CD4-positive, alpha-beta T cell treated with Interleukin-2 at 100 ng/mL for 4 hours (primary cell): ENCODE results near the gene UBAP1L.
A peak's percentile ranks its signal among the peaks of the same experiment; 100 is the strongest.

ENCODE experiments used
- DNase-seq: peaks from one replicate; pipeline ENCODE4 v3.0.0-alpha.2; 2020; ENCODE audit warnings: low spot score

Gene UBAP1L

DNA sequence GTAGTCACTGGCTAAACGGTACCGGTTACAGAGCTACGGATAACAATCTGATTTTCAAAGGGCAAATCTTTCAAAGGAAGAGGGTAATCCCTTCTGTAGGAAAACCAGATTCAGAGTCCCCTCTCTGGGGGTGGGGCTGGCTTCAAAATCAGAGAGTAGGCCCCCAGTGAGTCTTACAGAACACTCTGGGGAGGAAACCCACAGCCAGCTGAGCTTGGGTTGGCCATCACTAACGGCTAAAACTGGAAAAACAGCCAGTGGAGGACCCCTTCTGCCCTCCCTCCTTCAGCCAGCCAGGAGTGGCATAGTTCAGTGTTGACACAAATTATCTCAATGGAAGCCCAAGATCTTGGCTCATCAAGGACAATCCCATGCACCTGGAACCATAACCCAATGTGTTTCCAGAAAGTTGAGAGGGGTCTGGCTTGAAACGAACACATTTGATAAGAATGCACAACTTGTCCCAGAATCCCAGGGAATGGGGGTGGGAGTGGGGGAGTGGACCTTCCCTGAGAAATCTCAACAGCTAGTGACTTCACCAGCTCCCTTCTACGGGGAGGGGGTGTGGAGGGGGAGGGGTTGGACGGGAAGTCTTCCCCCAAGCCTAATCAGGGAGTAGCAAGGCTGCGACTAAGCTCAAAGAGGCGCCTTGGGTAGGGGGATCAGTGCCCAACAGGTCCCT, 48.2 kb downstream of the UBAP1L start:
- no peak for DNase-seq

DNA sequence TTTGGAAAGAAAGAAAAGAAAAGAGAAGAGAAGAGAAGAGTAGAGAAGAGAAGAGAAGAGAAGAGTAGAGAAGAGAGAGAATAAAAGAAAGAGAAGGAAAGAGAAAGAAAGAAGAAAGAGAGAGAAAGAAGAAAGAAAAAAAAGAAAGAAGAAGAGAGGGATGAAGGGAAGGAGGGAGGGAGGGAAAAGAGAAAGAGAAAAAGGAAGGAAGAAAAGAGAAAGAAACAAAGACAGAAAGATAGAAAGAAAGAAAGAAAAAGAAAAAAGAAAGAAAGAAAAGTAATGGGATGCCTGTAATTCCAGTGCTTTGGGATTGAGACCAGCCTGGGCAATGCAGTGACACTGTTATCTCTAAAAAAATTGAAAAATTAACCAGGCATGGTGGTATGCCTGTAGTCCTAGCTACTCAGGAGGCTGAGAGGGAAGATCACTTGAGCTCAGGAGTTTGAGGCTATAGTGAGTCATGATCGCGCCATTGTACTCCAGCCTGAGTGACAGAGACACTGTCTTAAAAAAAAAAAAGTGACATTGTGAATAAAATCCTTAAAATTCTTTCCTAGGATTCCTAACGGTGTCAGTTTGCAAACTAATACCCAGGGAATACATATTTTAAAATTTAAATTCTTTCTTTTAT, 48.9 kb downstream of the UBAP1L start:
- DNase-seq = no peak

GRCh38 chr15:65062726-65063125, 52.3 kb downstream of the UBAP1L start:
- no peak for DNase-seq

- DNase-seq = no peak
Measured at GRCh38 chr15:65062061-65062460, 52.9 kb downstream of the UBAP1L start.

DNA sequence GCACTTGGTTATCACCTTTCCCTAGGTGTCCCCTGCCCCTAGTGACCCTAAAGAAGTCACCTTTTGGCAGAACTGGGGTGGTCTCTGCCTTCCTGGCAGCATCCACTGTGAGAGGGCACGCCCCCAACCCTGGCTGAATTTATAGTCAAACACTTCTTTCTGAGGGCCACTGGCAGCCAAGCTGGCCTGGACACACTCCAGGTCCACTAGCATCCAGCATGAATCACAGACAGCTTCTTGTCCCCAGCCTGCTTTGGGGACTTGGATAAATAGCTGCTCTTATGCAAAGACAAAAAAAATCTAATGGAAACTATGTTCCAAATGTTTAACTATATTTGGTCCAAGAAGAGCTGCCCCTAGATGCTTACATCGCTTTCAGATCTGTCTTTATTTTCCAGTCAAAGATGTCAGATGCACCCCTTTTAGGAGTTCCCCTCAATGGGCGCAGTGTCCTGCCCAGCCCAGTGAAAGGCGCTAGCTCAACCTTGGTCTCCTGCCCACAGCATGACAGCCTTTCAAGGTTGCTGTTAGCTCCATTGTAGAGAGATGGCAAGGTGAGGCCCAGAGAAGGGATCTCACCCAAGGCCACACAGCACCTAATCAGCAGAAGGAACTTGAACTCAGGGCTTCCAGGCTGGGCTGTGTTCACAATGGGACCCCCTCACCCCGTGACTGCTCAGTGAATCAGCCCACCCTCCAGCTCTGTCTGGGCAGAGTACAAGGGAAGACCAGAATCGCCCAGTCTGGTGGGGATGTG, 54.2 kb downstream of the UBAP1L start:
- DNase-seq = no peak

- no peak for DNase-seq
Measured at GRCh38 chr15:65059931-65060596, 54.9 kb downstream of the UBAP1L start.

GRCh38 chr15:65059369-65059750, 55.6 kb downstream of the UBAP1L start:
- no peak for DNase-seq

- no peak for DNase-seq
Measured at GRCh38 chr15:65058394-65059368, 56.3 kb downstream of the UBAP1L start.

- no peak for DNase-seq
Measured at GRCh38 chr15:65057549-65057940, 57.5 kb downstream of the UBAP1L start.

GRCh38 chr15:65056868-65057548, 58.0 kb downstream of the UBAP1L start:
- DNase-seq = no peak

- DNase-seq = no peak
Measured at GRCh38 chr15:65056106-65056505, 58.9 kb downstream of the UBAP1L start.

- DNase-seq = no peak
Measured at GRCh38 chr15:65055201-65055870, 59.7 kb downstream of the UBAP1L start.

DNA sequence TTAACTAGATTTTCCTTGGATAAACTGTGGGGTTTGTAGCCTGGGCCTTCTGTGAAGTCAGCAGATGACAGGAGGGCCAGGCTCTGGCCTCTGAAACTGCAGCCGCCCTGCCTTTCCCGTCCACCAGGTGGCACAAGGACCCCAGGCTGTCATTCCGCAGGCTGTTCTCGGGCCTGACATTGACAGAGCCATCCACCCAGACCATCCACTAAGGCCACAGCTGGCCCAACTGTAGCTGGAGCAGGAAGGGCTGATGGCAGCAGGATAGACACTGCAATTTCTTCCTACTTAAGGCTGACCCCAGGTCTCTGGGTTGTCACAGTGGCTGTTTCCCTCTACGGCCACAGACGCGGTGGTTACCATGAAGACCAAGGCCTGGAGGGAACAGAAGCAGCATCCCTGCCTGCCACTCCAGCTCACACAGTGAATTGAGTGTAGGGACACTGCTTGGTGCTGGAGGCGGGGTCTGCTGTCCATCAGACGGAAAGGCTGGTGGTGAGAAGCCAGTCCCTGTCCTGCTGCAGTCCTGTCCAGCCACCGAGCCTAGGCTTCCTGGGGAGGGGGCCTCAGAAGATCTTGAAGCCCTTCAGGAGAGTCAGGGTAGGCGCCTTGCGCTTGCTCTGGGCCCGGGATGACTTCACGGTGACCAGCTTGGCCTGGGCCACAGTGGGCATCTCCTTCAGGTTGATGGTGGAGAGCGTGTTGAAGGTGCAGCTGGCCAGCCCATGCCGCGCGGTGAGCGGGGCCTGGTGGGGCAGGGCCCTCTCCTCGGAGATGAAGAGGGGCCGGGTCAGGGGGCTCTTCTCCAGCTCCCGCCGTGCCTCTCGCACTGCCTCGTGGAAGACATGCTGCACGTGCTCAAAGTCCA, 60.4 kb downstream of the UBAP1L start:
- DNase-seq = peak; percentile 45

DNA sequence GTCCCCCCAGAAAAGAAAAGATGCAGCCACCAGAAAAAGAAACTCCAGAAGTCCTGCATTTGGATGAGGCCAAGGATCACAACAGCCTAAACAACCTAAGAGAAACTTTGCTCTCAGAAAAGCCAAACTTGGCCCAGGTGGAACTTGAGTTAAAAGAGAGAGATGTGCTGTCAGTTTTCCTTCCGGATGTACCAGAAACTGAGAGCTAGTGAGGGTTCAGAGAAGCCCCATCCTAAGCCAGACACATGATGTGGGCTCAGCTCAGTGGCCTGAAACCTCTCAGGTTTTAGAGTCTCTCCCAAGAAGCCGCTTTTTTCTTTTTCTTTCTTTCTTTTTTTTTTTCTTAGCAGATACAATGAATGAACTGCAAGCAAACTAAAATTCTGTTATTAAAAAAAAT, 62.0 kb downstream of the UBAP1L start:
- DNase-seq = no peak

GRCh38 chr15:65051266-65051665, 63.7 kb downstream of the UBAP1L start:
- no peak for DNase-seq

DNA sequence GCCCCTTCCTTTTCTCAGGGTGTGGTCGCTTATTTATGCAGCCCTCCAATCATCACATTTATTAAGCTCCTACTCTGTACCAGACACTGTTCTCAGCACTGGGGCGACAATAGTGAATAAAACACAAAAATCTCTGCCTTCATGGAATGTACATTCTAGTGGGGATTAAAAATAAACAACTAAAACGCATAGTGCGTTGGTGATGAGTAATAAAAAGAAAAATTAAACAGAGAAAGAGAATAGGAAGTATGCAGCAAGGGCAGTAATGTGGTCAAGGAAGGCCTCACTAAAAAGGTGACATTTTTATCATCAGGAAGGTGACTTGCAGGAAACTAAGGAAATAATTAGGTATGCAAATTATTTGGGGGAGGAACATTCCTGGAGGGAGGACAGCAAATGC, 64.7 kb downstream of the UBAP1L start:
- no peak for DNase-seq

GRCh38 chr15:65049418-65049840, 65.6 kb downstream of the UBAP1L start:
- peak; percentile 86 for DNase-seq

GRCh38 chr15:65048241-65048640, 66.8 kb downstream of the UBAP1L start:
- no peak for DNase-seq

GRCh38 chr15:65044724-65045481, 70.1 kb downstream of the UBAP1L start, which contains the start of gene SLC51B:
Gene SLC51B, plus strand, starts transcription at chr15:65045387. Its CDS starts 4,618 bp downstream, at chr15:65050005.
- DNase-seq = no peak
